Measurements from ENCODE around the gene REL.

- TF ChIP-seq, protein P1, sequence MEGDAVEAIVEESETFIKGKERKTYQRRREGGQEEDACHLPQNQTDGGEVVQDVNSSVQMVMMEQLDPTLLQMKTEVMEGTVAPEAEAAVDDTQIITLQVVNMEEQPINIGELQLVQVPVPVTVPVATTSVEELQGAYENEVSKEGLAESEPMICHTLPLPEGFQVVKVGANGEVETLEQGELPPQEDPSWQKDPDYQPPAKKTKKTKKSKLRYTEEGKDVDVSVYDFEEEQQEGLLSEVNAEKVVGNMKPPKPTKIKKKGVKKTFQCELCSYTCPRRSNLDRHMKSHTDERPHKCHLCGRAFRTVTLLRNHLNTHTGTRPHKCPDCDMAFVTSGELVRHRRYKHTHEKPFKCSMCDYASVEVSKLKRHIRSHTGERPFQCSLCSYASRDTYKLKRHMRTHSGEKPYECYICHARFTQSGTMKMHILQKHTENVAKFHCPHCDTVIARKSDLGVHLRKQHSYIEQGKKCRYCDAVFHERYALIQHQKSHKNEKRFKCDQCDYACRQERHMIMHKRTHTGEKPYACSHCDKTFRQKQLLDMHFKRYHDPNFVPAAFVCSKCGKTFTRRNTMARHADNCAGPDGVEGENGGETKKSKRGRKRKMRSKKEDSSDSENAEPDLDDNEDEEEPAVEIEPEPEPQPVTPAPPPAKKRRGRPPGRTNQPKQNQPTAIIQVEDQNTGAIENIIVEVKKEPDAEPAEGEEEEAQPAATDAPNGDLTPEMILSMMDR (IDR thresholded peaks at IDR 0.05), result no peak
- no peak for TF ChIP-seq POLR2A (IDR thresholded peaks at IDR 0.05)
Observed at GRCh38 chr2:60883896-60884295, 2.5 kb downstream of the REL start.

Data from prostate gland (tissue), 2 donors.